HepG2 (cell line): Measurements from ENCODE around the gene USP38. TPM values are rescaled to one million over a fixed set of nuclear protein-coding genes. Genes with fewer than 3 reads are reported as not detected.

Experiments used
- ATAC-seq: fragments of 200-7000 bp; cut with Tn5 transposase; 3 replicates; pipeline ENCODE4 v1.9.1; 2020; ENCODE audit warnings: mild to moderate bottlenecking, moderate library complexity
- BruUV-seq: library from RNA; stranded (reverse); fragments of 400-500 nt; replicated peaks from 2 replicates; lab custom pipeline; 2021; lab: Mats Ljungman, UMichigan
- CTCF ChIA-PET: fragments of 300-600 bp; formaldehyde crosslinking; extraction: SDS; loops from one replicate; lab custom pipeline; 2021; ENCODE audit warnings: low total read pairs, inconsistent platforms, low intra/inter-chr PET ratio; lab: Yijun Ruan, JAX
- POLR2A ChIA-PET: fragments of 350-600 bp; sonication (Branson Sonifier 250); formaldehyde crosslinking; loops from one replicate; lab custom pipeline; 2020; ENCODE audit warnings: antibody characterized with exemption, inconsistent platforms; lab: Yijun Ruan, JAX
- DNase-seq: peaks from one replicate; pipeline ENCODE4 v3.0.0-alpha.2; 2015; ENCODE audit warnings: low spot score
- FAIRE-seq: peaks from 3 replicates; lab custom pipeline; 2011; peaks lifted over from hg19 to GRCh38; lab: Jason Lieb, UNC
- H2AFZ ChIP-seq: one replicate; pipeline ENCODE4 v1.6.1; 2011; ENCODE audit warnings: low read length, inconsistent platforms
- H3K27ac ChIP-seq: fragments of 300-600 bp; 3 replicates; pipeline ENCODE4 v1.8.0; 2011; ENCODE audit warnings: mixed run types, mild to moderate bottlenecking, mixed read lengths, low read length, inconsistent platforms; ENCODE audit not compliant: insufficient read depth; ENCODE audit errors: extremely low read length
- H3K27me3 ChIP-seq, 2 experiments: fragments of 200-600 bp in 1 of 2; 2 replicates in 1 of 2; 3 replicates in 1 of 2; pipeline versions ENCODE4 v1.6.0 to v1.8.0; 2011; ENCODE audit warnings: low read length in 2 of 2, mild to moderate bottlenecking in 2 of 2, moderate library complexity in 2 of 2, inconsistent platforms in 1 of 2; ENCODE audit not compliant: insufficient read depth in 2 of 2, control insufficient read depth in 1 of 2
- H3K36me3 ChIP-seq, 2 experiments: fragments of 200-600 bp in 1 of 2; replicated peaks in 1 of 2; 2 replicates in 1 of 2; 3 replicates in 1 of 2; pipeline versions ENCODE4 v1.5.1 to v1.8.0; 2011; ENCODE audit warnings: low read length in 2 of 2, inconsistent platforms in 1 of 2; ENCODE audit not compliant: insufficient read depth in 2 of 2, control insufficient read depth in 1 of 2
- H3K4me1 ChIP-seq: 2 replicates; pipeline ENCODE4 v1.5.1; 2012; ENCODE audit warnings: low read length, inconsistent platforms; ENCODE audit not compliant: insufficient read depth
- H3K4me2 ChIP-seq: 2 replicates; pipeline ENCODE4 v1.6.0; 2011; ENCODE audit warnings: low read depth, low read length, inconsistent platforms
- H3K4me3 ChIP-seq, 3 experiments: fragments of 200-600 bp in 1 of 3; sonication (generic), shearing (Covaris generic) in 1 of 3; replicated peaks in 1 of 3; 2 replicates each; pipeline ENCODE4 v1.5.1; 2011 to 2016; ENCODE audit warnings: low read length in 3 of 3, inconsistent platforms in 2 of 3, low read depth in 2 of 3, mild to moderate bottlenecking in 2 of 3, control low read depth in 1 of 3, mixed read lengths in 1 of 3; ENCODE audit not compliant: insufficient read depth in 1 of 3
- H3K79me2 ChIP-seq: one replicate; pipeline ENCODE4 v1.6.1; 2011; ENCODE audit warnings: low read length, inconsistent platforms; ENCODE audit not compliant: insufficient read depth
- H3K9ac ChIP-seq: 2 replicates; pipeline ENCODE4 v1.6.0; 2011; ENCODE audit warnings: mild to moderate bottlenecking, low read depth, low read length, inconsistent platforms; ENCODE audit not compliant: insufficient read depth
- H3K9me3 ChIP-seq: 2 replicates; pipeline ENCODE4 v1.5.1; 2012; ENCODE audit warnings: mild to moderate bottlenecking, low read length
- H4K20me1 ChIP-seq: 2 replicates; pipeline ENCODE4 v1.6.0; 2011; ENCODE audit warnings: inconsistent platforms, mild to moderate bottlenecking, low read length, moderate library complexity; ENCODE audit not compliant: insufficient read depth
- BCL6 ChIP-seq: IDR thresholded peaks from 2 replicates; pipeline ENCODE4 v1.6.1; 2016; ENCODE audit warnings: missing genetic modification reagents, missing compliant biosample characterization
- CBFB ChIP-seq: sonication (generic); formaldehyde crosslinking; IDR thresholded peaks from 2 replicates; pipeline ENCODE4 v1.4.0; 2020; ENCODE audit warnings: missing genetic modification reagents
- KDM5A ChIP-seq: fragments of 200-600 bp; sonication (generic); IDR thresholded peaks from 2 replicates; pipeline ENCODE4 v1.7.0; 2018; ENCODE audit warnings: antibody characterized with exemption, mild to moderate bottlenecking, low read length, borderline replicate concordance
- SAP130 ChIP-seq: IDR thresholded peaks from 2 replicates; pipeline ENCODE4 v1.6.1; 2016; ENCODE audit warnings: low read depth
- ZNF274 ChIP-seq: sonication (generic); formaldehyde crosslinking; IDR thresholded peaks from 2 replicates; pipeline ENCODE4 v1.5.1; 2020; ENCODE audit warnings: mild to moderate bottlenecking, missing genetic modification reagents
- WGBS: methylation state at CpG from one replicate; pipeline ENCODE4 v1.1.6; 2017; ENCODE audit warnings: low lambda C conversion rate; 5-methylcytosine and 5-hydroxymethylcytosine counted together
- in situ Hi-C: cut with HindIII; loops from 2 replicates; pipeline ENCODE4 v1.10.0; 2017; ENCODE audit warnings: low pct_unique_long_range_greater_than_20kb; ENCODE audit not compliant: extremely low pct_ligation_motif_present
- intact Hi-C: fragments of 100-400 bp; cut with micrococcal nuclease; formaldehyde crosslinking; loops from one replicate; pipeline ENCODE4 v1.10.0; 2022; ENCODE audit not compliant: unreplicated experiment
- polyA plus RNA-seq, 8 experiments: library from polyadenylated mRNA; depleted of rRNA in 3 of 8; stranded (reverse) in 7 of 8; unstranded in 1 of 8; fragments of >200 nt; fragmentation: Illumina TruSeq in 4 of 8; extraction: Trizol in 4 of 8; gene quantifications; 2 replicates each; pipeline versions ENCODE4 v1.2.1 to v1.2.3, GENCODE V29; 2011 to 2016; ENCODE audit warnings: low read depth in 4 of 8, missing spikeins in 1 of 8, mixed read lengths in 1 of 8; ENCODE audit not compliant: insufficient read depth in 1 of 8
- total RNA-seq, 5 experiments: library from RNA; depleted of rRNA; stranded (reverse); fragments of >200 nt; fragmentation: Illumina TruSeq; extraction: Trizol; gene quantifications; 2 replicates each; pipeline ENCODE4 v1.2.3, GENCODE V29; 2016; ENCODE audit warnings: low read depth in 1 of 5
- TF ChIP-seq, protein P1 (sequence below): sonication (generic); formaldehyde crosslinking; IDR thresholded peaks from 2 replicates; pipeline ENCODE4 v1.4.0; 2020; ENCODE audit warnings: missing genetic modification reagents, mild to moderate bottlenecking, borderline replicate concordance

Gene USP38
- total and polyA plus RNA-seq, 2 of the 13 experiments (the other 11 are each of a cell fraction or from before 2014, with no cell fraction given), result 4.5 to 11.8 TPM

DNA sequence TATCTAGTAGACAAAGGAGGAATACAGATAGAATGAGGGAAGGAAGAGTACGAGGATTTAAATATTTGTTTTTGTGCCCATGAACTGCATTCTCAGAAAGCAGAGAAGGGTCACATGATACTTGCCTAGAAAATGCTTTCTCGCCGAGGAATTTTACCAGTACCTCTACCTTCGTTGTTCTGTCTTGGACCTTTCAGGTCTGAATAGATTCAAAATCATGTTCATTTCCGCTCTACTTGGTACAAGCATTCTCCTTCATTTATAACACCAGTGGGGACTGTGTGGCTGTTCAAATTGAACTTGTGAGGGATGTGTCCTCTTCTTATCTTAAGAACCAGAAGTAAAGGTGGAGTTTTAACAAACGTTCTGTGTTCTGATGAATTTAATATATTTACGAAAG lies 1.9 kb downstream of the USP38 start:
- WGBS, result under 1% methylated on average over 7 of the region's 7 CpGs
- no peak for ATAC-seq
- peak overlapping the region; percentile 81 for H3K4me2 ChIP-seq
- H3K9ac ChIP-seq, result peak overlapping the region; percentile 82; the same call in 1 of the 2 replicates
- ChIA-PET CTCF (no interaction called here), POLR2A (no interaction called here)
- no peak overlapping the region for H3K27ac ChIP-seq
- FAIRE-seq, result no peak
- no peaks in the 10 kb centered on the region; a peak in 1 of 5 replicates for H3K27me3 ChIP-seq
- H2AFZ ChIP-seq, result no peak overlapping the region
- intact Hi-C loops (loop anchor here (5.0 to 10.0 kb wide), 3 partner anchors 41 to 1962 kb away; partner anchors contain the start of genes SMARCA5 and ZNF330), in situ Hi-C loops (loop anchor here (10.0 to 25.0 kb wide), 2 partner anchors 199 to 328 kb away; partner anchors contain the start of gene SMARCA5)
- peak; percentile 5 for DNase-seq
- peaks cover 34% of the 10 kb centered on the region for H4K20me1 ChIP-seq
- H3K4me1 ChIP-seq, result peaks cover 37% of the 10 kb centered on the region
- peak overlapping the region; percentile 83 to 100 (median 96) for H3K4me3 ChIP-seq
- BruUV-seq, result no TSS peak
- TF ChIP-seq BCL6 (CRISPR knock-in tag) (peak; percentile 55), ZNF274 (no peak), SAP130 (CRISPR knock-in tag) (peak; percentile 49), KDM5A (0 out of 2 replicates have a peak, but pooled peaks have one; percentile 6), CBFB (CRISPR knock-in tag) (no peak)
- TF ChIP-seq, protein P1, sequence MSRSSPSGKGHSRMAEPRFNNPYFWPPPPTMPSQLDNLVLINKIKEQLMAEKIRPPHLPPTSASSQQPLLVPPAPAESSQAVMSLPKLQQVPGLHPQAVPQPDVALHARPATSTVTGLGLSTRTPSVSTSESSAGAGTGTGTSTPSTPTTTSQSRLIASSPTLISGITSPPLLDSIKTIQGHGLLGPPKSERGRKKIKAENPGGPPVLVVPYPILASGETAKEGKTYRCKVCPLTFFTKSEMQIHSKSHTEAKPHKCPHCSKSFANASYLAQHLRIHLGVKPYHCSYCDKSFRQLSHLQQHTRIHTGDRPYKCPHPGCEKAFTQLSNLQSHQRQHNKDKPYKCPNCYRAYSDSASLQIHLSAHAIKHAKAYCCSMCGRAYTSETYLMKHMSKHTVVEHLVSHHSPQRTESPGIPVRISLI (CRISPR knock-in tag), result no peak
- peaks cover 0 to 22% of the 10 kb centered on the region in 2 experiments; a peak in 3 of 5 replicates for H3K36me3 ChIP-seq
- H3K9me3 ChIP-seq, result no peaks in the 10 kb centered on the region
- H3K79me2 ChIP-seq, result peaks cover 55% of the 10 kb centered on the region
